ENCODE data around the gene PCDHA8.
"Not testable (repeated sequence)": the region's sequence is repeated elsewhere in the genome, so short reads cannot be mapped to it uniquely, and the experiment has no call there.

Gene PCDHA8

DNA sequence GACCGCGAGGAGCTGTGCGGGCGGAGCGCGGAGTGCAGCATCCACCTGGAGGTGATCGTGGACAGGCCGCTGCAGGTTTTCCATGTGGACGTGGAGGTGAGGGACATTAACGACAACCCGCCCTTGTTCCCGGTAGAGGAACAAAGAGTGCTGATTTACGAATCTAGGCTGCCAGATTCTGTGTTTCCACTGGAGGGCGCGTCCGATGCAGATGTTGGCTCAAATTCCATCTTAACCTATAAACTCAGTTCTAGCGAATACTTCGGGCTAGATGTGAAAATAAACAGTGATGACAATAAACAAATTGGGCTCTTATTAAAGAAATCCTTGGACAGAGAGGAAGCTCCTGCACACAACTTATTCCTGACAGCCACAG is 12.6 kb upstream of the PCDHA8 start:
- no peak for DNase-seq

DNA sequence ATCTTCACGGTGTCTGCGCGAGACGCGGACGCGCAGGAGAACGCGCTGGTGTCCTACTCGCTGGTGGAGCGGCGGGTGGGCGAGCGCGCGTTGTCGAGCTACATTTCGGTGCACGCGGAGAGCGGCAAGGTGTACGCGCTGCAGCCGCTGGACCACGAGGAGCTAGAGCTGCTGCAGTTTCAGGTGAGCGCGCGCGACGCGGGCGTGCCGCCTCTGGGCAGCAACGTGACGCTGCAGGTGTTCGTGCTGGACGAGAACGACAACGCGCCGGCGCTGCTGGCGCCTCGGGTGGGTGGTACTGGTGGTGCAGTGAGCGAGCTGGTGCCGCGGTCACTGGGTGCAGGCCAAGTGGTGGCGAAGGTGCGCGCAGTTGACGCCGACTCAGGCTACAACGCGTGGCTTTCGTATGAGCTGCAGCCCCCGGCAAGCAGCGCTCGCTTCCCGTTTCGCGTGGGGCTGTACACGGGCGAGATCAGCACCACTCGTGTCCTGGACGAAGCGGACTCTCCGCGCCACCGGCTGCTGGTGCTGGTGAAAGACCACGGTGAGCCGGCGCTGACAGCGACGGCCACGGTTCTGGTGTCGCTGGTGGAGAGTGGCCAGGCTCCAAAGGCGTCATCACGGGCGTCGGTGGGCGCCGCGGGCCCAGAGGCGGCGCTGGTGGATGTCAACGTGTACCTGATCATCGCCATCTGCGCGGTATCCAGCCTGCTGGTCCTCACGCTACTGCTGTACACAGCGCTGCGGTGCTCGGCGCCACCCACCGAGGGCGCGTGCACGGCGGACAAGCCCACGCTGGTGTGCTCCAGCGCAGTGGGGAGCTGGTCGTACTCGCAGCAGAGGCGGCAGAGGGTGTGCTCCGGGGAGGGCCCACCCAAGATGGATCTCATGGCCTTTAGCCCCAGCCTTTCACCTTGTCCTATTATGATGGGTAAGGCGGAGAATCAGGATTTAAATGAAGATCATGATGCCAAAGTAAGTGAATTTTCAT is 11.2 kb upstream of the PCDHA8 start:
- DNase-seq: not testable (repeated sequence)

DNA sequence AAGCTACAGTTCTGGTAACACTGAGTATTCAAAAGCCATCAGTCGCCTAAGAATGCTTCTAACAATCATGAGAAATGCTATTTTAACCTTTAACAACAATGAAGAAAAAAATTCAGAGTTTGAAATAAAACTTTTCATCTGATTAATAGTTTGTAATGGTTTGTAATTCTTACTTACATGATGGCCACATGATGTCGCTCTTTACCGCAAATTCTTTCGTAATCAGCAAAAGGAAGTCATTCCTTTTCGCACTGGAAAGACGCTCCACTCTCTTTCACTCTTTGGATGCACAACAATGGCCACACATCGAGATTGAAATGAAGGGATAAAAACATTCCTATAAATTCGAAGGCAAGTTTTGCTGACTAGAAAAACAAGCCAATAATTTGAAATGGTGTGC is 7.0 kb upstream of the PCDHA8 start, which contains the start of gene PCDHA7:
Gene PCDHA7 (plus strand): TSS at position 277 of the 400 bp plus-strand sequence. CDS start 115 bp downstream, at position 392.
- no peak for DNase-seq

DNA sequence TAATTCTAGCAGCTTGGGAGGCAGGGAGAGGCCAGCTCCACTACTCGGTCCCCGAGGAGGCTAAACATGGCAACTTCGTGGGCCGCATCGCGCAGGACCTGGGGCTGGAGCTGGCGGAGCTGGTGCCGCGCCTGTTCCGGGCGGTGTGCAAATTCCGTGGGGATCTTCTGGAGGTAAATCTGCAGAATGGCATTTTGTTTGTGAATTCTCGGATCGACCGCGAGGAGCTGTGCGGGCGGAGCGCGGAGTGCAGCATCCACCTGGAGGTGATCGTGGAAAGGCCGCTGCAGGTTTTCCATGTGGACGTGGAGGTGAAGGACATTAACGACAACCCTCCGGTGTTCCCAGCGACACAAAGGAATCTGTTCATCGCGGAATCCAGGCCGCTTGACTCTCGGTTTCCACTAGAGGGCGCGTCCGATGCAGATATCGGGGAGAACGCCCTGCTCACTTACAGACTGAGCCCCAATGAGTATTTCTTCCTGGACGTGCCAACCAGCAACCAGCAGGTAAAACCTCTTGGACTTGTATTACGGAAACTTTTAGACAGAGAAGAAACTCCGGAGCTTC is 6.5 kb upstream of the PCDHA8 start:
- not testable (repeated sequence) for DNase-seq

DNA sequence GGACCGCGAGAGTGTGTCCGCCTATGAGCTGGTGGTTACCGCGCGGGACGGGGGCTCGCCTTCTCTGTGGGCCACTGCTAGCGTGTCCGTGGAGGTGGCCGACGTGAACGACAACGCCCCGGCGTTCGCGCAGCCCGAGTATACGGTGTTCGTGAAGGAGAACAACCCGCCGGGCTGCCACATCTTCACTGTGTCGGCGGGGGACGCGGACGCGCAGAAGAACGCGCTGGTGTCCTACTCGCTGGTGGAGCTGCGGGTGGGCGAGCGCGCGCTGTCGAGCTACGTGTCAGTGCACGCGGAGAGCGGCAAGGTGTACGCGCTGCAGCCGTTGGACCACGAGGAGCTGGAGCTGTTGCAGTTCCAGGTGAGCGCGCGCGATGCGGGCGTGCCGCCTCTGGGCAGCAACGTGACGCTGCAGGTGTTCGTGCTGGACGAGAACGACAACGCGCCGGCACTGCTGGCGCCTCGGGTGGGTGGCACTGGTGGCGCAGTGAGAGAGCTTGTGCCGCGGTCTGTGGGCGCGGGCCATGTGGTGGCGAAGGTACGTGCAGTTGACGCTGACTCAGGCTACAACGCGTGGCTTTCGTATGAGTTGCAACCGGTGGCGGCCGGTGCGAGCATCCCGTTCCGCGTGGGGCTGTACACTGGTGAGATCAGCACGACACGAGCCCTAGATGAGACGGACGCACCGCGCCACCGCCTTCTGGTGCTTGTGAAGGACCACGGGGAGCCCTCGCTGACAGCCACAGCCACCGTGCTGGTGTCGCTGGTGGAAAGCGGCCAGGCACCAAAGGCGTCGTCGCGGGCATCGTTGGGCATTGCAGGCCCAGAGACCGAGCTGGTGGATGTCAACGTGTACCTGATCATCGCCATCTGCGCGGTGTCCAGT is 5.1 kb upstream of the PCDHA8 start:
- no peak for DNase-seq

DNA sequence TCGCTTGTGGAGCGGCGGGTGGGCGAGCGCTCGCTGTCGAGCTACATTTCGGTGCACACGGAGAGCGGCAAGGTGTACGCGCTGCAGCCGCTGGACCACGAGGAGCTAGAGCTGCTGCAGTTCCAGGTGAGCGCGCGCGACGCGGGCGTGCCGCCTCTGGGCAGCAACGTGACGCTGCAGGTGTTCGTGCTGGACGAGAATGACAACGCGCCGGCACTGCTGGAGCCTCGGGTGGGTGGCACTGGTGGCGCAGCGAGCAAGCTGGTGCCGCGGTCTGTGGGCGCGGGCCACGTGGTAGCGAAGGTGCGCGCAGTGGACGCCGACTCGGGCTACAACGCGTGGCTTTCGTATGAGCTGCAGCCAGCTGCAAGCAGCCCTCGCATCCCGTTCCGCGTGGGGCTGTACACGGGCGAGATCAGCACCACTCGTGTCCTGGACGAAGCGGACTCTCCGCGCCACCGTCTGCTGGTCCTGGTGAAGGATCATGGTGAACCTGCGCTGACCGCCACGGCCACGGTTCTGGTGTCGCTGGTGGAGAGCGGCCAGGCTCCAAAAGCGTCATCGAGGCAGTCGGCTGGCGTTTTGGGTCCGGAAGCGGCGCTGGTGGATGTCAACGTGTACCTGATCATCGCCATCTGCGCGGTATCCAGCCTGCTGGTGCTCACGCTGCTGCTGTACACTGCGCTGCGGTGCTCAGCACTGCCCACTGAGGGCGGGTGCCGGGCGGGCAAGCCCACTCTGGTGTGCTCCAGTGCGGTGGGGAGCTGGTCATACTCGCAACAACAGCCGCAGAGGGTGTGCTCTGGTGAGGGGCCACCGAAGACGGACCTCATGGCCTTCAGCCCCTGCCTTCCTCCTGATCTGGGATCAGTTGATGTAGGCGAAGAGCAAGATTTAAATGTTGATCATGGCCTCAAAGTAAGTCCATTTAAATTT is 2.1 kb downstream of the PCDHA8 start:
- DNase-seq: no peak

DNA sequence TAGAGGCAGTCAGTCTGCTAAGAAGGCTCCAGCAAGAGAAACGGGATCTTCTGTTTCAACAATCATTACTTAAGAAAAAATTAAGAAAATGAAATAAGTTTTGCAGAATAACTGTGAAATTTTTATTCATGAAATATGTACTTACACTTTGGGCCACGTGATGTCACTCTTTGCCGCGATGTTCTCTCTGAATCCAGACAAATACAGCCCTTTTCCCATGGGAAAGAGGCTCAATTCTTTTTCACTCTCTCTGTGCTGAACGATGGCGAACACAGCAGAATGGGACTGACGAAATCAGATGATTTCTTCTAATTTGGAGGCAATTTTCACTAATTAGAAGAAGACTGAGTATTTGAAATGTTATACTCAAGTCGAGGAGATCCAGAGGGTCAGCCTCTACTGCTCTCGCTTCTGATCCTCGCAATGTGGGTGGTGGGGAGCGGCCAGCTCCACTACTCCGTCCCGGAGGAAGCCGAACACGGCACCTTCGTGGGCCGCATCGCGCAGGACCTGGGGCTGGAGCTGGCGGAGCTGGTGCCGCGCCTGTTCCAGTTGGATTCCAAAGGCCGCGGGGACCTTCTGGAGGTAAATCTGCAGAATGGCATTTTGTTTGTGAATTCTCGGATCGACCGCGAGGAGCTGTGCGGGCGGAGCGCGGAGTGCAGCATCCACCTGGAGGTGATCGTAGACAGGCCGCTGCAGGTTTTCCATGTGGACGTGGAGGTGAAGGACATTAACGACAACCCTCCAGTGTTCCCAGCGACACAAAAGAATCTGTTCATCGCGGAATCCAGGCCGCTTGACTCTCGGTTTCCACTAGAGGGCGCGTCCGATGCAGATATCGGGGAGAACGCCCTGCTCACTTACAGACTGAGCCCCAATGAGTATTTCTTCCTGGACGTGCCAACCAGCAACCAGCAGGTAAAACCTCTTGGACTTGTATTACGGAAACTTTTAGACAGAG is 7.4 kb downstream of the PCDHA8 start, which contains the start of gene PCDHA9:
Gene PCDHA9 (plus strand): TSS at position 244 of the 964 bp plus-strand sequence. CDS start 114 bp downstream, at position 358.
- not testable (repeated sequence) for DNase-seq

DNA sequence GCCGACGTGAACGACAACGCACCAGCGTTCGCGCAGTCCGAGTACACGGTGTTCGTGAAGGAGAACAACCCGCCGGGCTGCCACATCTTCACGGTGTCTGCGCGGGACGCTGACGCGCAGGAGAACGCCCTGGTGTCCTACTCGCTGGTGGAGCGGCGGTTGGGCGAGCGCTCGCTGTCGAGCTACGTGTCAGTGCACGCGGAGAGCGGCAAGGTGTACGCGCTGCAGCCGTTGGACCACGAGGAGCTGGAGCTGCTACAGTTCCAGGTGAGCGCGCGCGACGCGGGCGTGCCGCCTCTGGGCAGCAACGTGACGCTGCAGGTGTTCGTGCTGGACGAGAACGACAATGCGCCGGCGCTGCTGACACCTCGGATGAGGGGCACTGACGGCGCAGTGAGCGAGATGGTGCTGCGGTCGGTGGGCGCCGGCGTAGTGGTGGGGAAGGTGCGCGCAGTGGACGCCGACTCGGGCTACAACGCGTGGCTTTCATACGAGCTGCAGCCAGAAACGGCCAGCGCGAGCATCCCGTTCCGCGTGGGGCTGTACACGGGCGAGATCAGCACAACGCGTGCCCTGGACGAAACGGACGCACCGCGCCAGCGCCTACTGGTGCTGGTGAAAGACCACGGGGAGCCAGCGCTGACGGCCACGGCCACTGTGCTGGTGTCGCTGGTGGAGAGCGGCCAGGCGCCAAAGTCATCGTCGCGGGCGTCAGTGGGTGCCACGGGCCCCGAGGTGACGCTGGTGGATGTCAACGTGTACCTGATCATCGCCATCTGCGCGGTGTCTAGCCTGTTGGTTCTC is 9.0 kb downstream of the PCDHA8 start:
- DNase-seq: not testable (repeated sequence)

DNA sequence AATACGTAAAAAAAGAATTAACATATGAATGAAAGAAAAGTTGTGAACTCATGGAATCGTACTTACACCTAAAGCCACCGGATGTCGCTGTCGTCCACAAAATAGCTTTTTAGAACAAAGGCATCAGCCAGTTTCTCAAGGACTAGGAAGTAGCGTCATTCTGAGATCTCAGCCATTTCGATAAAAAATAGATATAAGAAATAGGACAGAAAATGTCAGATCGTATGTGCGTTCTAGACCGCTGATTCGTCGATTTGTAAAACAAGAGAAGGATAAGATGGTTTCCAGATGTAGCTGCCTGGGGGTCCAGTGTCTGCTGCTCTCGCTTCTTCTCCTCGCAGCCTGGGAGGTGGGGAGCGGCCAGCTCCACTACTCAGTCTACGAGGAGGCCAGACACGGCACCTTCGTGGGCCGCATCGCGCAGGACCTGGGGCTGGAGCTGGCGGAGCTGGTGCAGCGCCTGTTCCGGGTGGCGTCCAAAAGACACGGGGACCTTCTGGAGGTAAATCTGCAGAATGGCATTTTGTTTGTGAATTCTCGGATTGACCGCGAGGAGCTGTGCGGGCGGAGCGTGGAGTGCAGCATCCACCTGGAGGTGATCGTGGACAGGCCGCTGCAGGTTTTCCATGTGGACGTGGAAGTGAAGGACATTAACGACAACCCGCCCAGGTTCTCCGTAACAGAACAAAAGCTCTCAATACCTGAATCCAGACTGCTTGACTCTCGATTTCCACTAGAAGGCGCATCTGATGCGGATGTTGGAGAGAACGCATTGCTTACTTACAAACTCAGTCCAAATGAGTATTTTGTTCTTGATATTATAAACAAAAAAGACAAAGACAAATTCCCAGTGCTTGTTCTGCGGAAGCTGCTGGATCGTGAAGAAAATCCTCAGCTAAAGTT is 15.0 kb downstream of the PCDHA8 start, which contains the start of gene PCDHA10:
Gene PCDHA10 (plus strand): TSS at position 126 of the 903 bp plus-strand sequence. CDS start 152 bp downstream, at position 278.
- DNase-seq: peak; percentile 56 to 67

DNA sequence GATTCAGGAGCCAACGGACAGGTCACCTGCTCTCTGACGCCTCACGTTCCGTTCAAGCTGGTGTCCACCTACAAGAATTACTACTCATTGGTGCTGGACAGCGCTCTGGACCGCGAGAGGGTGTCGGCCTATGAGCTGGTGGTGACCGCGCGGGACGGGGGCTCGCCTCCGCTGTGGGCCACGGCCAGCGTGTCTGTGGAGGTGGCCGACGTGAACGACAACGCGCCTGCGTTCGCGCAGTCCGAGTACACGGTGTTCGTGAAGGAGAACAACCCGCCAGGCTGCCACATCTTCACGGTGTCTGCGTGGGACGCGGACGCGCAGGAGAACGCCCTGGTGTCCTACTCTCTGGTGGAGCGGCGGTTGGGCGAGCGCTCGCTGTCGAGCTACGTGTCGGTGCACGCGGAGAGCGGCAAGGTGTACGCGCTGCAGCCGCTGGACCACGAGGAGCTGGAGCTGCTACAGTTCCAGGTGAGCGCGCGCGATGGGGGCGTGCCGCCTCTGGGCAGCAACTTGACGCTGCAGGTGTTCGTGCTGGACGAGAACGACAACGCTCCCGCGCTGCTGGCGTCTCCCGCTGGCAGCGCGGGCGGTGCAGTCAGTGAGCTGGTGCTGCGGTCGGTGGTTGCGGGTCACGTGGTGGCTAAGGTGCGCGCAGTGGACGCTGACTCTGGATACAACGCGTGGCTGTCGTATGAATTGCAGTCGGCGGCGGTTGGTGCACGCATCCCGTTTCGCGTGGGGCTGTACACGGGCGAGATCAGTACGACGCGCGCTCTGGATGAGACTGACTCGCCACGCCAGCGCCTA is 16.4 kb downstream of the PCDHA8 start:
- DNase-seq: no peak

DNA sequence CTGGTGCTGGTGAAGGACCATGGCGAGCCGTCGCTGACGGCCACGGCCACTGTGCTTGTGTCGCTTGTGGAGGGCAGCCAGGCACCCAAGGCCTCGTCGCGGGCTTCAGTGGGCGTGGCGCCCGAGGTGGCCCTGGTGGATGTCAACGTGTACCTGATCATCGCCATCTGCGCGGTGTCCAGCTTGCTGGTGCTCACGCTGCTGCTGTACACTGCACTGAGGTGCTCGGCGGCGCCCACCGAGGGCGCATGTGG is 16.9 kb downstream of the PCDHA8 start:
- DNase-seq: no peak

DNA sequence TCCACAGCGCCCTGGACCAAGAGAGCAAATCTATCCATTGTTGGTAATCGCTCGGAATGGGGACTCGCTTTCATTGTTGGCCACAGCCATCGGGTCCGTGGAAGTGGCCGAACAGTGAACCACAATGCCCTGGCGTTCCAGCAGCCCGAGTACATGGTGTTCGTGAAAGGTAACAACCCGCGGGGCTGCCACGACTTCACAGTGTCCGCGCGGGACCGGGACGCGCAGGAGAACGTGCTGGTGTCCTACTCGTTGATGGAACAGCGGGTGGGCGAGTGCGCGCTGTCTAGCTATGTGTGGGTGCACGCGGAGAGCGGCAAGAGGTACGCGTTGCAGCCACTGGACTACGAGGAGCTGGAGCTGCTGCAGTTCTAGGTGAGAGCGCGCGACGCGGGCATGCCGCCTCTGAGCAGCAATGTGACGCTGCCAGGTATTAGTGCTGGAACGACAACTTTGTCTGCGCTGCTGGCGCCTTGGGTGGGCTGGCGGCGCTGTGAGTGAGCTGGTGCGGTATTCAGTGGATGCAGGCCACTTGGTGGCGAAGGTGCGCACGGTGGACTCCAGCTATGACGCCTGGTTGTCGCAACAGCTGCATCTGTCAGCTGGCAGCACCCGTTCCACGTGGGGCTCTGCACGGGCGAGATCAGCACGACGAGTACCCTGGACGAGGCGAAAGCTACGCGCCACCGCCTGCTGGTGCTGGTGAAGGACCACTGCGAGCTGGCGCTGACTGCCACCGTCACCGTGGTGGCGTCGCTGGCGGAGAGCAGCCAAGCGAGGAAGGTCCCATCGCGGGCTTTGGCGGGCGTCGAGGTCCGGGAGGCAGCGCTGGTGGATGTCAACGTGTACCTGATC is 21.7 kb downstream of the PCDHA8 start:
- no peak for DNase-seq

DNA sequence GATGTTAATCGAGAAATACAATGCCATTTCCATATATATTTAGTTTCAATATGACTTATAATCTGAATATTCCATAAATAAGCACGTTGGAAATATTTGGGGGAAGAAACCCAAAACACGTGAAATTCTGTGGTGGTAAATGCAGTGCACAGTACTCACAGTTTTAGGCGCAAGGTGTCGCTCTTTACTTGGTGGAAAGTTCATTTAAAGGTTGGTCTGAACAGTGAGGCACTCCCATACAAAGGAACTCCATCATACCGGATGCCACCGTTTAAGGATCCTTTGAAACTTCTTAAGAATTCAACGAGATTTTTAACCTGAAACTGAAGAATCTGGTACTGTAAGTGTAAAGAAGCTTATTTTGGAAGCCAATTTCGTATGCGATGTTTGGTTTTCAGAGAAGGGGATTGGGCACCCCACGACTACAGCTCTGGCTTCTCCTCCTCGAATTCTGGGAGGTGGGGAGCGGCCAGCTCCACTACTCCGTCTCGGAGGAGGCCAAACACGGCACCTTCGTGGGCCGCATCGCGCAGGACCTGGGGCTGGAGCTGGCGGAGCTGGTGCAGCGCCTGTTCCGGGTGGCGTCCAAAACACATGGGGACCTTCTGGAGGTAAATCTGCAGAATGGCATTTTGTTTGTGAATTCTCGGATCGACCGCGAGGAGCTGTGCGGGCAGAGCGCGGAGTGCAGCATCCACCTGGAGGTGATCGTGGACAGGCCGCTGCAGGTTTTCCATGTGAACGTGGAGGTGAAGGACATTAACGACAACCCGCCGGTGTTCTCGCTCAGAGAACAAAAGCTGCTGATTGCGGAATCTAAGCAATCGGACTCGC is 28.0 kb downstream of the PCDHA8 start, which contains the start of gene PCDHA11:
Gene PCDHA11 (plus strand): TSS at position 237 of the 834 bp plus-strand sequence. CDS start 147 bp downstream, at position 384.
- DNase-seq: no peak

DNA sequence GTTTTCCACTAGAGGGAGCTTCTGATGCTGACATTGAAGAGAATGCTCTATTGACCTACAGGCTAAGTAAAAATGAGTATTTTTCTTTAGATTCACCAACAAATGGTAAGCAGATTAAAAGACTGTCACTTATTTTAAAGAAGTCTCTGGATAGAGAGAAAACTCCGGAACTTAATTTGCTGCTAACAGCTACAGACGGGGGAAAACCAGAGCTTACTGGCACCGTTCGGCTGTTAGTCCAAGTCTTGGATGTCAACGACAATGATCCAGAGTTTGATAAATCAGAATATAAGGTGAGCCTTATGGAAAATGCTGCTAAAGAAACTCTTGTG is 28.5 kb downstream of the PCDHA8 start:
- DNase-seq: no peak
